Fibroblast of villous mesenchyme (primary cell): ENCODE measurements around the gene UBE2G2. TPM values are rescaled to one million over a fixed set of nuclear protein-coding genes. Genes with fewer than 3 reads are reported as not detected.
A peak's percentile ranks its signal among the peaks of the same experiment; 100 is the strongest.

Experiments used
- DNase-seq: peaks from one replicate; pipeline ENCODE4 v3.0.0-alpha.2; 2010; ENCODE audit warnings: low read depth
- H3K4me3 ChIP-seq: 2 replicates; pipeline ENCODE4 v1.5.1; 2011; ENCODE audit warnings: low read depth, mild to moderate bottlenecking, low read length
- total RNA-seq: library from RNA; depleted of rRNA; stranded (reverse); fragments of >200 nt; gene quantifications from 2 replicates; pipeline ENCODE4 v1.2.3, GENCODE V29; 2012
- TF ChIP-seq, protein P1 (sequence below): IDR thresholded peaks from 2 replicates; pipeline ENCODE4 v1.5.1; 2012; ENCODE audit warnings: low read depth, mild to moderate bottlenecking, low read length; ENCODE audit not compliant: insufficient read depth

The UBE2G2 gene
- total RNA-seq, 1 donor, result 88.5 TPM

DNA sequence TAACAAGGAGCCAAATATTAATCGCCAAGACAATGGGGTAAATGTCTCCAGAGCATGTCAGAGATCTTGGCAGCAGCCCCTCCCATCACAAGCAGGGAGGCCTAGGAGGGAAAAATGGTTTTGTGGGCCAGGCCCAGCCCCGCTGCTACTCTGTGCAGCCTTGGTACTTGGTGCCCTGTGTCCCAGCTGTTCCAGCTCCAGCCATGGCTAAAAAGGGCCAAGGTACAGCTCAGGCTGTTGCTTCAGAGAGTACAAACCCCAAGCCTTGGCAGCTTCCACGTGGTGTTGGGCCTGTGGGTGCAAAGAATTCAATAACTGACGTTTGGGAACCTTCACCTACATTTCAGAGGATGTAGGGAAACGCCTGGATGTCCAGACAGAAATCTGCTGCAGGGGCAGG, 10.4 kb downstream of the UBE2G2 start:
- TF ChIP-seq, protein P1, sequence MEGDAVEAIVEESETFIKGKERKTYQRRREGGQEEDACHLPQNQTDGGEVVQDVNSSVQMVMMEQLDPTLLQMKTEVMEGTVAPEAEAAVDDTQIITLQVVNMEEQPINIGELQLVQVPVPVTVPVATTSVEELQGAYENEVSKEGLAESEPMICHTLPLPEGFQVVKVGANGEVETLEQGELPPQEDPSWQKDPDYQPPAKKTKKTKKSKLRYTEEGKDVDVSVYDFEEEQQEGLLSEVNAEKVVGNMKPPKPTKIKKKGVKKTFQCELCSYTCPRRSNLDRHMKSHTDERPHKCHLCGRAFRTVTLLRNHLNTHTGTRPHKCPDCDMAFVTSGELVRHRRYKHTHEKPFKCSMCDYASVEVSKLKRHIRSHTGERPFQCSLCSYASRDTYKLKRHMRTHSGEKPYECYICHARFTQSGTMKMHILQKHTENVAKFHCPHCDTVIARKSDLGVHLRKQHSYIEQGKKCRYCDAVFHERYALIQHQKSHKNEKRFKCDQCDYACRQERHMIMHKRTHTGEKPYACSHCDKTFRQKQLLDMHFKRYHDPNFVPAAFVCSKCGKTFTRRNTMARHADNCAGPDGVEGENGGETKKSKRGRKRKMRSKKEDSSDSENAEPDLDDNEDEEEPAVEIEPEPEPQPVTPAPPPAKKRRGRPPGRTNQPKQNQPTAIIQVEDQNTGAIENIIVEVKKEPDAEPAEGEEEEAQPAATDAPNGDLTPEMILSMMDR, result no peak
- no peak overlapping the region for H3K4me3 ChIP-seq
- DNase-seq, result no peak

DNA sequence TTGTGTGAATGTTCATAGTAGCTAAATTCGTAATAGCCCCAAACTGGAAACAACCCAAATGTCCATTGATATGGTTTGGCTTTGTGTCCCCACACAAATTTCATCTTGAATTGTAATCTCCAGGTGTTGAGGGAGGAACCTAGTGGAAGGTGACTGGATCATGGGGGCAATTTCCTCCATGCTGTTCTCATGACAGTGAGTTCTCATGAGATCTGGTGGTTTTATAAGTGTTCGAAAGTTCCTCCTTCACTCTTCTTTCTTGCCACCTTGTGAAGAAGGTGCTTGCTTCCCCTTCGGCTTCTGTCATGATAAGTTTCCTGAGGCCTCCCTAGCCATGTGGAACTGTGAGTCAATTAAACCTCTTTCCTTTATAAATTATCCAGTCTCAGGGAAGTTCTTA, 11.3 kb downstream of the UBE2G2 start:
- DNase-seq, result no peak
- H3K4me3 ChIP-seq, result no peak overlapping the region
- TF ChIP-seq, protein P1, result no peak

GRCh38 chr21:44789880-44790279, 11.7 kb downstream of the UBE2G2 start:
- DNase-seq, result peak; percentile 53
- TF ChIP-seq, protein P1, result no peak
- H3K4me3 ChIP-seq, result no peak overlapping the region

DNA sequence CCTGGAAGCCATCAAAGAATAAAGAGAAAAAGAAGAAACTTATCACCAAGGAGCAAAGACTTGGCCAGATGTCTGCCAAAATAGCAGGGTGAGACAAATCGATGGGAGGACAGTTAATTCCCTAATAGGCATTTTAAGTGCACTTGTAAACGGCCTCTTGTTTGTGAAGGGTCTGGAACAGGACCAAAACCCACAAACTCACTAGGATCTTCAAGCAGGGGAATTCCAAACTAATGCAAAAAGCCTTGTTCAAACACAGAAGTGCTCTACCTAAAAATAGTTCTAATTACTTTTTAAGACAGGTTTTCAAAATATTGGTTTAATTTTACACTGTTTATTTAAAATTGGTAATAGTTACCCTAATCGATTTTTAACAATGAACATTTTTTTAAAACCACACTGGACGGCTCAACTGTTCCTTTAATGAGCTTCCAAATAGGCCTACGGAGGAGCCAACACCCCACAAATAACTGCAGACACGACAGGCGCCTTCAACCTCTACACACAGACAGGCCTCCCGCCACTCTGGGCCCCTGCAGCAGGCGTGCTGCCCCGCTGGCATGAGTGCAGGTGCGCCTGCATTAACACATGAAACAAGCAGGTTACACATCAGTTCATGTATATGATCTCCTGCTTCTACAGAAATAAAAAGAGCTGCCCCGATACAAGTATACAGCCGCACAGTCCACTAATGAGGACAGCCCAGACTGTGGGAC, 15.8 kb downstream of the UBE2G2 start:
- TF ChIP-seq, protein P1, result no peak
- peak; percentile 66 for DNase-seq
- H3K4me3 ChIP-seq, result no peak overlapping the region

- no peak for DNase-seq
- H3K4me3 ChIP-seq, result no peak overlapping the region
- TF ChIP-seq, protein P1, result no peak
These were observed 16.8 kb downstream of the UBE2G2 start for GRCh38 chr21:44784810-44785209.

DNA sequence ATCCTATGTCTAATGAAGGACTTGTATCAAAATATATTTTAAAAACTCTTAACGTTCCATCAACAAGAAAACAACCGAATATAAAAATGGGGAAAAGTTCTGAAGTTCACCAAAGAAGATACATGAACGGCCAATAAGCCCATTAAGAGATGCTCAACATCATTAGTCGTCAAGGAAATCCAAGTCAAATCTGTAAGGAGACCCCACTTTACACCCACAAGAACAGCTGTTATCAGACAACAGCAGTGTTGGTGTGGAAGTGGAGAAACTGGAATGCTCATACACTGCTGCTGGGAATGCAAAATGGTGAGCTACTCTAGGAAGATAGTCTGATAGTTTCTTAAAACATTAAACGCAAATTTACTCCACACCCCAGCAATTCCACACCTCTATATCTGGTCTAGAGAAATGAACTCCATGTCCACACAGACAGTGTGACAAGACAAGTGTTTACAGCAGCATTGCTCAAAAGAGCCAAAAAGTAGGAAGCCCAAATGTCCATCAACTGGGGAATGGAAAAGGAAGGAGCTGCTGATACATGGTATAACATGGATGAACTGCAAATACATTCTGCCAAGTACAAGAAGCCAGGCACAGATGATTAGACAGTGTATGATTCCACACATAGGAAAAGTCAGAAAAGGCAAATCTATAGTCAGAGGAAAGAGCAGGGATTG, 18.5 kb downstream of the UBE2G2 start:
- DNase-seq, result no peak
- TF ChIP-seq, protein P1, result no peak
- no peak overlapping the region for H3K4me3 ChIP-seq
